ENCODE measurements around the gene UGT2B7.
"Not testable (repeated sequence)": the region's sequence is repeated elsewhere in the genome, so short reads cannot be mapped to it uniquely, and the experiment has no call there.

Gene UGT2B7

DNA sequence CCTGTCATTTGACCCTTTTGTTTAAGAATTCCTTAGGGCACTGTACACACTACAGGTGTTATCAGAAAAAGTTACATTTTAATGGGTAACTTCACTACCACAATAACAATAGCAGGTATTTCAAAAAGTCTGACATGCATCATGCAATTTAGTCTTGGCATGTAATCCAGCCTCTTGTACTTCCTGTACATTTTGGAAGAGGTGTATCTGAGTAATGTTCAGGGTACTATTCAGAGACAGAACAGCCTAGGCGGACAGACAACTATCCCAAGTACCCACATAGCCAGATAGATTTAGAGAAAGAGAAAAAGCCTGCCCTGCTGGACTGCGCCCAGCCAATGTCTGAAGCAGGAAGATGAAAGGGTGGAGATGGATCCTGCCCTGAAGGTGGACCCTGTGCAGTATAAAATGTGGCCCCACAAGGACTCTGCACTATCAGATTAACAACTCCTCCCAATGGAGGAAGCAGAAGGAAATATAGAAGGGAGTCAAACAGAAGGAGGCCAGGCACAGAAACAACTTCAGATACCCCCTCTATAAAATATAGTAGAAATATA, 8.5 kb downstream of the UGT2B7 start:
- H3K36me3 ChIP-seq (ENCODE audit: control insufficient read depth, insufficient read depth, low read length), result no peaks in the 10 kb centered on the region
- TF ChIP-seq CTCF (IDR thresholded peaks at IDR 0.05; ENCODE audit: insufficient read depth, low read length, poor library complexity, severe bottlenecking), result no peak
- no peak overlapping the region for H3K4me3 ChIP-seq (replicated peaks; ENCODE audit: low read depth, low read length)
- no peak for DNase-seq (ENCODE audit: extremely low read depth, insufficient read length)
- H3K27me3 ChIP-seq (replicated peaks; ENCODE audit: control insufficient read depth, insufficient read depth, low read length), result no peaks in the 10 kb centered on the region

DNA sequence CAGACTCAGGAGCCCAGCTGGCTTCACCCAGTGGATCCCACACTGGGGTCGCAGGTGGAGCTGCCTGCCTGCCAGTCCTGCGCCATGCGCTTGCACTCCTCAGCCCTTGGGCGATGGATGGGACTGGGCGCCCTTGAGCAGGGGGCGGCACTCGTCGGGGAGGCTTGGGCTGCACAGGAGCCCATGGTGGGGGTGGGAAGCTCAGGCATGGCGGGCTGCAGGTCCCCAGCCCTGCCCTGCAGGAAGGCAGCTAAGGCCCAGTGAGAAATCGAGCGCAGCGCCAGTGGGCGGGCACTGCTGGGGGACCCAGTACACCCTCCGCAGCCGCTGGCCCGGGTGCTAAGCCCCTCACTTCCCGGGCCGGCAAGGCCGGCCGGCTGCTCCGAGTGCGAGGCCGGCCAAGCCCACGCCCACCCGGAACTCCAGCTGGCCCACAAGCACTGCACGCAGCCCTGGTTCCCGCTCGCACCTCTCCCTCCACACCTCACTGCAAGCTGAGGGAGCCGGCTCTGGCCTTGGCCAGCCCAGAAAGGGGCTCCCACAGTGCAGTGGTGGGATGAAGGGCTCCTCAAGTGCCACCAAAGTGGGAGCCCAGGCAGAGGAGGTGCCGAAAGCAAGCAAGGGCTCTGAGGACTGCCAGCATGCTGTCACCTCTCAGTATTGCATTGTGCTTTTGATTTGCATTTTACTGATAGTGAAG, 19.0 kb downstream of the UGT2B7 start:
- not testable (repeated sequence) for DNase-seq (ENCODE audit: extremely low read depth, insufficient read length); H3K4me3 ChIP-seq (replicated peaks; ENCODE audit: low read depth, low read length); H3K36me3 ChIP-seq (ENCODE audit: control insufficient read depth, insufficient read depth, low read length); H3K27me3 ChIP-seq (replicated peaks; ENCODE audit: control insufficient read depth, insufficient read depth, low read length)

- no peak for TF ChIP-seq CTCF (IDR thresholded peaks at IDR 0.05; ENCODE audit: insufficient read depth, low read length, poor library complexity, severe bottlenecking)
- H3K4me3 ChIP-seq (replicated peaks; ENCODE audit: low read depth, low read length), result no peak overlapping the region
- DNase-seq (ENCODE audit: extremely low read depth, insufficient read length), result no peak
- H3K27me3 ChIP-seq (replicated peaks; ENCODE audit: control insufficient read depth, insufficient read depth, low read length), result no peaks in the 10 kb centered on the region
- H3K36me3 ChIP-seq (ENCODE audit: control insufficient read depth, insufficient read depth, low read length), result no peaks in the 10 kb centered on the region
Observed at GRCh38 chr4:69115851-69116213, 19.6 kb downstream of the UGT2B7 start.

DNA sequence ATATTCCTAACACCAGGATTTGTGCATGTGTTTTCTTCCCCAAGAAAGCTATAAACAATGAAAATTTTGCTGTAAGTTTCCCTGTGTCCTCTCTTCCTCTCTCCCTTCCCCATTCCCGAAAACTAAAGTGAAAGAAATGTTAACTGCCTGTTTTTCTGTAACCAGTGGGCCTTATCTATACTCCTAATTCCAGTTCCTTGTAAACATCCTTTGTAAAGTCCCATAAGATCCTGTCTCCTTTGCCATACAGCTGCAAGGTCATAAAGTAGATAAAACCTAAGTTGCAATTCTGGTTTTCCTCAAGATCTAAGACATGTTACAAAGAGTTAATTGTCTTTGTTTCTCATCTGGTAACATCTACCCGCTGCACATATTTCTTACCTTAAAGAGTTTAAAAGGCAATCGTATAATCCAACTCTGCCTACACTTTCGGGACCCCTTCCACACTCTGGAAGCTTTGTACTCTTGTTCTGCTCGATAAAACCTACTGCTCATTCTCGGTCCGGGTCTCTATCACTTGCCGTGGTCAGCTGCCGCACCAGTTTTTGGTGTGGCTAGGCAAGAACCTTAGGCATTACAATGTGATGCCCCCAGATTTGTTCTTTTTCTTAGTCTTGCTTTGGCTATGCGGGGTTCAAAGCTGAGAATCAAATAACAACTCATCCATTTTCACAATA, 20.5 kb downstream of the UGT2B7 start:
- H3K27me3 ChIP-seq (replicated peaks; ENCODE audit: control insufficient read depth, insufficient read depth, low read length), result no peaks in the 10 kb centered on the region
- DNase-seq (ENCODE audit: extremely low read depth, insufficient read length), result no peak
- H3K4me3 ChIP-seq (replicated peaks; ENCODE audit: low read depth, low read length), result no peak overlapping the region
- TF ChIP-seq CTCF (IDR thresholded peaks at IDR 0.05; ENCODE audit: insufficient read depth, low read length, poor library complexity, severe bottlenecking), result no peak
- no peaks in the 10 kb centered on the region for H3K36me3 ChIP-seq (ENCODE audit: control insufficient read depth, insufficient read depth, low read length)

DNA sequence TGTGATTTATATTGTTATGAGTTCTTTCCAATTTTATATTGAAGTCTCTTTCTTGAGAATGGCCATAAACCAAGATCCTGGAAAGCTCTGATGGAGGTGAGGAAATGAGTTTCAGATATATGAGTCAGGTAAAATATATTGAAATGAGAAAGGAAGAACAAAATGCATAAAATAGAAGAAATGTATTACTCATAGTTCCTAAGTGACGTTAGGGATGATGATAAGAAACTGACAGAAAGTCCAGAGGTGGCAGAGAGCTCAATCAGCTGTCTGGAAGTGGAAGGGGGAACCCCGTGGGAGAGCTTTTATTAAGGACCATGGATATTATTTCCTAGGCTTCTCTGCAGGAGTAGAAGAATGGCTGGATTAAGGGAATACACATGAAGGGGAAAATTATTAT, 24.6 kb downstream of the UGT2B7 start:
- H3K27me3 ChIP-seq (replicated peaks; ENCODE audit: control insufficient read depth, insufficient read depth, low read length), result no peaks in the 10 kb centered on the region
- H3K36me3 ChIP-seq (ENCODE audit: control insufficient read depth, insufficient read depth, low read length), result no peaks in the 10 kb centered on the region
- TF ChIP-seq CTCF (IDR thresholded peaks at IDR 0.05; ENCODE audit: insufficient read depth, low read length, poor library complexity, severe bottlenecking), result no peak
- no peak for DNase-seq (ENCODE audit: extremely low read depth, insufficient read length)
- no peak overlapping the region for H3K4me3 ChIP-seq (replicated peaks; ENCODE audit: low read depth, low read length)

GRCh38 chr4:69122476-69122875, 26.2 kb downstream of the UGT2B7 start:
- no peaks in the 10 kb centered on the region for H3K27me3 ChIP-seq (replicated peaks; ENCODE audit: control insufficient read depth, insufficient read depth, low read length)
- no peak for TF ChIP-seq CTCF (IDR thresholded peaks at IDR 0.05; ENCODE audit: insufficient read depth, low read length, poor library complexity, severe bottlenecking)
- H3K4me3 ChIP-seq (replicated peaks; ENCODE audit: low read depth, low read length), result no peak overlapping the region
- DNase-seq (ENCODE audit: extremely low read depth, insufficient read length), result no peak
- H3K36me3 ChIP-seq (ENCODE audit: control insufficient read depth, insufficient read depth, low read length), result no peaks in the 10 kb centered on the region

Measured in GM06990 (cell line).